K562 (cell line): ENCODE measurements around the gene NKX2-2. TPM values are rescaled to one million over a fixed set of nuclear protein-coding genes. Genes with fewer than 3 reads are reported as not detected.

Source experiments
- ATAC-seq: fragments of 200-7000 bp; cut with Tn5 transposase; 3 replicates; pipeline ENCODE4 v1.9.1; 2020; ENCODE audit warnings: moderate library complexity
- BruUV-seq: library from RNA; stranded (reverse); fragments of 400-500 nt; replicated peaks from 2 replicates; lab custom pipeline; 2021; lab: Mats Ljungman, UMichigan
- CTCF ChIA-PET: fragments of 300-600 bp; formaldehyde crosslinking; extraction: SDS; loops from one replicate; lab custom pipeline; 2021; ENCODE audit warnings: low intra/inter-chr PET ratio; lab: Yijun Ruan, JAX
- POLR2A ChIA-PET: fragments of 300-600, 350-650 bp; sonication (Branson Sonifier 250); formaldehyde crosslinking; extraction: SDS; loops from one replicate; lab custom pipeline; 2021; ENCODE audit warnings: antibody characterized with exemption, inconsistent platforms; lab: Yijun Ruan, JAX
- DNase-seq, 4 experiments: peaks; one replicate each; pipeline versions ENCODE4 v3.0.0 to v3.0.0-alpha.2; 2011 to 2018; ENCODE audit warnings: low spot score in 3 of 4, mixed read lengths in 3 of 4; ENCODE audit errors: extremely low read depth in 1 of 4
- FAIRE-seq: peaks from 2 replicates; lab custom pipeline; 2011; peaks lifted over from hg19 to GRCh38; lab: Jason Lieb, UNC
- H2AFZ ChIP-seq: 2 replicates; pipeline ENCODE4 v1.6.0; 2011; ENCODE audit warnings: low read depth, low read length, control low read depth, inconsistent platforms
- H3K27ac ChIP-seq: fragments of 200-600 bp; 3 replicates; pipeline ENCODE4 v1.8.0; 2011; ENCODE audit warnings: low read depth, mild to moderate bottlenecking, control low read depth, inconsistent platforms, low read length, moderate library complexity, mixed read lengths; ENCODE audit errors: extremely low read depth
- H3K27me3 ChIP-seq, 2 experiments: fragments of 300-600 bp in 1 of 2; 2 replicates in 1 of 2; 3 replicates in 1 of 2; pipeline versions ENCODE4 v1.6.0 to v1.8.0; 2011; ENCODE audit warnings: inconsistent platforms in 2 of 2, low read length in 2 of 2, mild to moderate bottlenecking in 1 of 2, mixed read lengths in 1 of 2, moderate library complexity in 1 of 2; ENCODE audit not compliant: control insufficient read depth in 2 of 2, insufficient read depth in 2 of 2
- H3K36me3 ChIP-seq: fragments of 300-600 bp; 3 replicates; pipeline ENCODE4 v1.8.0; 2011; ENCODE audit warnings: mild to moderate bottlenecking, low read length, inconsistent platforms; ENCODE audit not compliant: control insufficient read depth, insufficient read depth
- H3K4me1 ChIP-seq, 2 experiments: fragments of 200-600 bp in 1 of 2; replicated peaks in 1 of 2; 2 replicates in 1 of 2; 3 replicates in 1 of 2; pipeline versions ENCODE4 v1.5.1 to v1.8.0; 2011; ENCODE audit warnings: inconsistent platforms in 2 of 2, low read length in 2 of 2, mild to moderate bottlenecking in 1 of 2, mixed read lengths in 1 of 2, moderate library complexity in 1 of 2; ENCODE audit not compliant: control insufficient read depth in 2 of 2, insufficient read depth in 2 of 2
- H3K4me2 ChIP-seq: 2 replicates; pipeline ENCODE4 v1.6.1; 2011; ENCODE audit warnings: low read length, control low read depth, inconsistent platforms, mixed read lengths; ENCODE audit not compliant: insufficient read depth
- H3K4me3 ChIP-seq: fragments of 200-600 bp; sonication (generic), shearing (Covaris generic); 2 replicates; pipeline ENCODE4 v1.5.1; 2016; ENCODE audit warnings: control low read depth, inconsistent platforms
- H3K79me2 ChIP-seq: fragments of 200-600 bp; 3 replicates; pipeline ENCODE4 v1.8.0; 2011; ENCODE audit warnings: low read length, inconsistent platforms; ENCODE audit not compliant: control insufficient read depth, insufficient read depth
- H3K9ac ChIP-seq, 2 experiments: 2 replicates each; pipeline versions ENCODE4 v1.6.0 to v1.6.1; 2011; ENCODE audit warnings: low read depth in 2 of 2, low read length in 2 of 2, control low read depth in 1 of 2, inconsistent platforms in 1 of 2, mild to moderate bottlenecking in 1 of 2, mixed read lengths in 1 of 2; ENCODE audit not compliant: insufficient read depth in 1 of 2
- H3K9me1 ChIP-seq: one replicate; pipeline ENCODE4 v1.6.0; 2011; ENCODE audit warnings: inconsistent platforms, mild to moderate bottlenecking, low read length, moderate library complexity; ENCODE audit not compliant: control insufficient read depth, insufficient read depth
- H3K9me3 ChIP-seq: replicated peaks from 2 replicates; pipeline ENCODE4 v1.5.1; 2011; ENCODE audit warnings: low read depth, low read length, inconsistent platforms; ENCODE audit not compliant: control insufficient read depth, insufficient read depth
- H4K20me1 ChIP-seq: replicated peaks from 2 replicates; pipeline ENCODE4 v1.6.1; 2011; ENCODE audit warnings: low read length, inconsistent platforms, mixed read lengths; ENCODE audit not compliant: control insufficient read depth, insufficient read depth
- BRCA1 ChIP-seq, 2 experiments: fragments of 450-650 bp in 1 of 2; sonication (generic) in 1 of 2; formaldehyde crosslinking in 1 of 2; IDR thresholded peaks; 2 replicates each; pipeline versions ENCODE4 v1.5.0 to v1.6.1; 2017 to 2020; ENCODE audit warnings: mild to moderate bottlenecking in 1 of 2, missing genetic modification reagents in 1 of 2
- CREB1 ChIP-seq, 2 experiments: sonication (generic) in 1 of 2; formaldehyde crosslinking in 1 of 2; IDR thresholded peaks; 2 replicates each; pipeline versions ENCODE4 v1.6.1 to v1.8.0; 2012 to 2022; ENCODE audit warnings: inconsistent platforms in 1 of 2, mild to moderate bottlenecking in 1 of 2, missing genetic modification reagents in 1 of 2, moderate library complexity in 1 of 2
- E2F6 ChIP-seq, 2 experiments: IDR thresholded peaks; 2 replicates each; pipeline ENCODE4 v1.6.1; 2011; ENCODE audit warnings: borderline replicate concordance in 1 of 2, control low read depth in 1 of 2, low read depth in 1 of 2, low read length in 1 of 2, mild to moderate bottlenecking in 1 of 2, mixed read lengths in 1 of 2, moderate library complexity in 1 of 2; ENCODE audit not compliant: insufficient read depth in 1 of 2, insufficient read length in 1 of 2, poor library complexity in 1 of 2, severe bottlenecking in 1 of 2; ENCODE audit errors: extremely low read depth in 1 of 2
- ELK1 ChIP-seq: sonication (generic); formaldehyde crosslinking; IDR thresholded peaks from 2 replicates; pipeline ENCODE4 v1.8.1; 2022; ENCODE audit warnings: missing genetic modification reagents
- ILF3 ChIP-seq: fragments of 450-650 bp; IDR thresholded peaks from 2 replicates; pipeline ENCODE4 v1.6.1; 2018; ENCODE audit warnings: antibody characterized with exemption, mild to moderate bottlenecking, moderate library complexity, borderline replicate concordance
- KLF6 ChIP-seq: fragments of 250-450 bp; sonication (Bioruptor Pico); IDR thresholded peaks from 2 replicates; pipeline ENCODE4 v1.4.0; 2020; ENCODE audit warnings: mild to moderate bottlenecking, moderate library complexity, borderline replicate concordance
- LCOR ChIP-seq: sonication (generic); formaldehyde crosslinking; IDR thresholded peaks from 2 replicates; pipeline ENCODE4 v1.8.0; 2022; ENCODE audit warnings: mild to moderate bottlenecking, missing genetic modification reagents
- MYBL2 ChIP-seq, 2 experiments: fragments of 450-650 bp in 1 of 2; sonication (generic) in 1 of 2; formaldehyde crosslinking in 1 of 2; IDR thresholded peaks; 2 replicates each; pipeline versions ENCODE4 v1.6.1 to v1.8.1; 2017 to 2022; ENCODE audit warnings: borderline replicate concordance in 1 of 2, inconsistent platforms in 1 of 2, low read depth in 1 of 2, mild to moderate bottlenecking in 1 of 2, missing genetic modification reagents in 1 of 2, moderate library complexity in 1 of 2
- SP1 ChIP-seq: sonication (generic); formaldehyde crosslinking; IDR thresholded peaks from 2 replicates; pipeline ENCODE4 v1.8.1; 2022; ENCODE audit warnings: mild to moderate bottlenecking, missing genetic modification reagents
- THRAP3 ChIP-seq: fragments of 450-650 bp; IDR thresholded peaks from 2 replicates; pipeline ENCODE4 v1.6.1; 2016; ENCODE audit warnings: mild to moderate bottlenecking, inconsistent platforms, borderline replicate concordance
- ZNF134 ChIP-seq: fragments of 250-450 bp; sonication (Bioruptor Pico); conservative IDR thresholded peaks from 2 replicates; pipeline ENCODE4 v1.4.0; 2020
- ZNF449 ChIP-seq: fragments of 250-450 bp; sonication (Bioruptor Pico); IDR thresholded peaks from 2 replicates; pipeline ENCODE4 v1.8.0; 2022; ENCODE audit warnings: moderate library complexity, mild to moderate bottlenecking, inconsistent platforms
- WGBS: fragments of 100-300 bp; shearing (Covaris generic); methylation state at CpG from one replicate; pipeline ENCODE4 v1.1.6; 2016; ENCODE audit warnings: low coverage, mixed read lengths; ENCODE audit not compliant: insufficient coverage; ENCODE audit errors: missing lambda C conversion rate; 5-methylcytosine and 5-hydroxymethylcytosine counted together
- in situ Hi-C: fragments of 300-500 bp; cut with MboI; formaldehyde crosslinking; loops from 4 replicates; pipeline ENCODE4 v1.15.0; 2018; ENCODE audit warnings: inconsistent platforms, mixed read lengths
- intact Hi-C: fragments of 100-400 bp; cut with micrococcal nuclease; formaldehyde crosslinking; loops from 2 replicates; pipeline ENCODE4 v1.14.2; 2022
- polyA plus RNA-seq, 8 experiments: library from polyadenylated mRNA; depleted of rRNA in 4 of 8; stranded (reverse) in 5 of 8; unstranded in 3 of 8; fragments of >200 nt; fragmentation: Nextera tagmentation in 2 of 8; fragmentation: Illumina TruSeq in 1 of 8; extraction: Ambion mirVana in 2 of 8; extraction: Trizol in 1 of 8; gene quantifications; 2 replicates each; pipeline versions ENCODE4 v1.2.1 to v1.2.3, GENCODE V29; 2011 to 2014; ENCODE audit warnings: inconsistent platforms in 1 of 8, missing spikeins in 1 of 8
- total RNA-seq, 7 experiments: library from RNA; depleted of rRNA in 6 of 7; stranded (reverse); fragments of >200 nt in 6 of 7; fragmentation: Illumina TruSeq in 2 of 7; extraction: Trizol in 2 of 7; gene quantifications; 2 replicates each; pipeline versions ENCODE4 v1.2.1 to v1.2.3, GENCODE V29; 2011 to 2021; ENCODE audit warnings: low replicate concordance in 1 of 7

Gene NKX2-2
- total and polyA plus RNA-seq, 9 of the 15 experiments (the other 6 are each of a cell fraction or from before 2014, with no cell fraction given): 0.04 TPM; not detected in 8

- Histone ChIP-seq H3K4me3 (no peak overlapping the region), H3K9me3 (no peaks in the 10 kb centered on the region), H2AFZ (no peak overlapping the region), H3K27ac (no peak overlapping the region), H3K4me1 (no peaks in the 10 kb centered on the region), H3K79me2 (no peaks in the 10 kb centered on the region), H3K9ac (no peak overlapping the region), H3K4me2 (no peak overlapping the region), H3K36me3 (no peaks in the 10 kb centered on the region), H3K27me3 (peaks cover 0 to 4% of the 10 kb centered on the region in 2 experiments; a peak in 2 of 5 replicates), H4K20me1 (no peaks in the 10 kb centered on the region), H3K9me1 (no peaks in the 10 kb centered on the region)
- ATAC-seq (no peak), FAIRE-seq (no peak), DNase-seq (no peak)
- in situ Hi-C loops (no loop called here), intact Hi-C loops (no loop called here)
- TF ChIP-seq ZNF449 (CRISPR knock-in tag) (no peak), ELK1 (CRISPR knock-in tag) (no peak), BRCA1 (IDR thresholded peaks at IDR 0.05) (no peak), BRCA1 (CRISPR knock-in tag; IDR thresholded peaks at IDR 0.05) (no peak), CREB1 (IDR thresholded peaks at IDR 0.05) (no peak), CREB1 (CRISPR knock-in tag; IDR thresholded peaks at IDR 0.05) (no peak), ILF3 (no peak), THRAP3 (no peak), SP1 (CRISPR knock-in tag) (no peak), MYBL2 (IDR thresholded peaks at IDR 0.05; ENCODE audit: low read depth) (no peak), MYBL2 (CRISPR knock-in tag; IDR thresholded peaks at IDR 0.05; ENCODE audit: borderline replicate concordance) (no peak), LCOR (no peak), E2F6 (IDR thresholded peaks at IDR 0.05; ENCODE audit: borderline replicate concordance in 1 of 2, extremely low read depth in 1 of 2, insufficient read depth in 1 of 2, insufficient read length in 1 of 2, low read depth in 1 of 2, low read length in 1 of 2, poor library complexity in 1 of 2, severe bottlenecking in 1 of 2) (no peak), ZNF134 (CRISPR knock-in tag) (no peak), KLF6 (CRISPR knock-in tag) (no peak)
- CTCF ChIA-PET: no interaction called here
- POLR2A ChIA-PET: interaction anchor here (0.8 kb wide), 1 partner anchor 167 kb away, joined by 3 read pairs; no protein-coding TSS in a partner anchor
- BruUV-seq: no TSS peak
- 2% methylated on average over 7 of the region's 19 CpGs for WGBS
These were observed 9.5 kb upstream of the NKX2-2 start for GRCh38 chr20:21523281-21523868.
